ENCODE data around the gene ARAP1.

DNA sequence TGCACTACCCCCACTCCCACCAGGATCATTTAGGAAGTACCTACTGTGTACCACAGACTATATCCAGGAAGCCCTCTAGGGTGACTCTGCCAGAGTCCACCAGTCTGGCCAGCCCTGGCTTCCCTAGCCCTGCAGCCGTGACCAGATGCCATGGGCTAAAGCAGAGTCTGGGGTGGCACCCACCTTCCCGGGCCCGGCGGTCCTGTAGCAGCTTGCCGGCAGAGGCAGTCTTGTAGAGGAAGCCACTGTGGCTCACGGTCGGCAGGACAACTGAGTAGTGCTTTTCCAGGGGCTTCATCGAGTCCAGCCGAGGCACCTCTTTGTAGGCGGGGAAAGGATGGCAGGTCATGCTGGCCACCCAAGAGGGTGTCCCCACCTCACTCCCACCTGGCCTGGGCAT lies 50.7 kb downstream of the ARAP1 start:
- TF ChIP-seq POLR2A (IDR thresholded peaks at IDR 0.05) = no peak
- TF ChIP-seq, protein P1, sequence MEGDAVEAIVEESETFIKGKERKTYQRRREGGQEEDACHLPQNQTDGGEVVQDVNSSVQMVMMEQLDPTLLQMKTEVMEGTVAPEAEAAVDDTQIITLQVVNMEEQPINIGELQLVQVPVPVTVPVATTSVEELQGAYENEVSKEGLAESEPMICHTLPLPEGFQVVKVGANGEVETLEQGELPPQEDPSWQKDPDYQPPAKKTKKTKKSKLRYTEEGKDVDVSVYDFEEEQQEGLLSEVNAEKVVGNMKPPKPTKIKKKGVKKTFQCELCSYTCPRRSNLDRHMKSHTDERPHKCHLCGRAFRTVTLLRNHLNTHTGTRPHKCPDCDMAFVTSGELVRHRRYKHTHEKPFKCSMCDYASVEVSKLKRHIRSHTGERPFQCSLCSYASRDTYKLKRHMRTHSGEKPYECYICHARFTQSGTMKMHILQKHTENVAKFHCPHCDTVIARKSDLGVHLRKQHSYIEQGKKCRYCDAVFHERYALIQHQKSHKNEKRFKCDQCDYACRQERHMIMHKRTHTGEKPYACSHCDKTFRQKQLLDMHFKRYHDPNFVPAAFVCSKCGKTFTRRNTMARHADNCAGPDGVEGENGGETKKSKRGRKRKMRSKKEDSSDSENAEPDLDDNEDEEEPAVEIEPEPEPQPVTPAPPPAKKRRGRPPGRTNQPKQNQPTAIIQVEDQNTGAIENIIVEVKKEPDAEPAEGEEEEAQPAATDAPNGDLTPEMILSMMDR (IDR thresholded peaks at IDR 0.05) = no peak

All from Peyer's patch (tissue), 4 donors.